ENCODE data around the gene TM4SF1.

- TF ChIP-seq POU6F1 (CRISPR knock-in tag; IDR thresholded peaks at IDR 0.05; ENCODE audit: borderline replicate concordance, low read depth) (no peak), RARB (CRISPR knock-in tag; IDR thresholded peaks at IDR 0.05) (no peak), GLIS3 (CRISPR knock-in tag; IDR thresholded peaks at IDR 0.05) (no peak), ZFP30 (CRISPR knock-in tag; IDR thresholded peaks at IDR 0.05) (no peak), ZNF565 (CRISPR knock-in tag; conservative IDR thresholded peaks at IDR 0.05; ENCODE audit: low read depth) (no peak), TCF4 (CRISPR knock-in tag; IDR thresholded peaks at IDR 0.05; ENCODE audit: borderline replicate concordance) (no peak), PATZ1 (CRISPR knock-in tag; IDR thresholded peaks at IDR 0.05; ENCODE audit: borderline replicate concordance) (no peak), ZFP3 (CRISPR knock-in tag; IDR thresholded peaks at IDR 0.05) (no peak), ARNTL (CRISPR knock-in tag; IDR thresholded peaks at IDR 0.05; ENCODE audit: borderline replicate concordance, low read depth) (no peak), ZNF70 (CRISPR knock-in tag; IDR thresholded peaks at IDR 0.05) (no peak), OSR1 (CRISPR knock-in tag; IDR thresholded peaks at IDR 0.05) (no peak), CSRNP3 (CRISPR knock-in tag; IDR thresholded peaks at IDR 0.05) (no peak), ISL1 (CRISPR knock-in tag; IDR thresholded peaks at IDR 0.05) (no peak)
- TF ChIP-seq, protein P1, sequence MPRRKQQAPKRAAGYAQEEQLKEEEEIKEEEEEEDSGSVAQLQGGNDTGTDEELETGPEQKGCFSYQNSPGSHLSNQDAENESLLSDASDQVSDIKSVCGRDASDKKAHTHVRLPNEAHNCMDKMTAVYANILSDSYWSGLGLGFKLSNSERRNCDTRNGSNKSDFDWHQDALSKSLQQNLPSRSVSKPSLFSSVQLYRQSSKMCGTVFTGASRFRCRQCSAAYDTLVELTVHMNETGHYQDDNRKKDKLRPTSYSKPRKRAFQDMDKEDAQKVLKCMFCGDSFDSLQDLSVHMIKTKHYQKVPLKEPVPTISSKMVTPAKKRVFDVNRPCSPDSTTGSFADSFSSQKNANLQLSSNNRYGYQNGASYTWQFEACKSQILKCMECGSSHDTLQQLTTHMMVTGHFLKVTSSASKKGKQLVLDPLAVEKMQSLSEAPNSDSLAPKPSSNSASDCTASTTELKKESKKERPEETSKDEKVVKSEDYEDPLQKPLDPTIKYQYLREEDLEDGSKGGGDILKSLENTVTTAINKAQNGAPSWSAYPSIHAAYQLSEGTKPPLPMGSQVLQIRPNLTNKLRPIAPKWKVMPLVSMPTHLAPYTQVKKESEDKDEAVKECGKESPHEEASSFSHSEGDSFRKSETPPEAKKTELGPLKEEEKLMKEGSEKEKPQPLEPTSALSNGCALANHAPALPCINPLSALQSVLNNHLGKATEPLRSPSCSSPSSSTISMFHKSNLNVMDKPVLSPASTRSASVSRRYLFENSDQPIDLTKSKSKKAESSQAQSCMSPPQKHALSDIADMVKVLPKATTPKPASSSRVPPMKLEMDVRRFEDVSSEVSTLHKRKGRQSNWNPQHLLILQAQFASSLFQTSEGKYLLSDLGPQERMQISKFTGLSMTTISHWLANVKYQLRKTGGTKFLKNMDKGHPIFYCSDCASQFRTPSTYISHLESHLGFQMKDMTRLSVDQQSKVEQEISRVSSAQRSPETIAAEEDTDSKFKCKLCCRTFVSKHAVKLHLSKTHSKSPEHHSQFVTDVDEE (CRISPR knock-in tag; IDR thresholded peaks at IDR 0.05): no peak
These were observed 13.3 kb upstream of the TM4SF1 start for GRCh38 chr3:149390772-149391212.
